Neural progenitor cell (in vitro differentiated cells): Measurements from ENCODE around the gene RERE. TPM values are rescaled to one million over a fixed set of nuclear protein-coding genes. Genes with fewer than 3 reads are reported as not detected.

Experiments
- DNase-seq: peaks from one replicate; pipeline ENCODE4 v3.0.0-alpha.2; 2016; ENCODE audit warnings: low spot score
- H2AFZ ChIP-seq: fragments of 200-600 bp; sonication (generic); replicated peaks from 2 replicates; pipeline ENCODE4 v1.6.1; 2016; ENCODE audit warnings: antibody characterized with exemption
- H3F3A ChIP-seq: fragments of 200-600 bp; sonication (generic); 2 replicates; pipeline ENCODE4 v1.6.1; 2016; ENCODE audit warnings: antibody characterized with exemption, low read depth
- H3K27ac ChIP-seq: fragments of 200-600 bp; sonication (generic); 2 replicates; pipeline ENCODE4 v1.5.1; 2016; ENCODE audit warnings: mild to moderate bottlenecking
- H3K27me3 ChIP-seq: fragments of 200-600 bp; sonication (generic); 2 replicates; pipeline ENCODE4 v1.6.1; 2016; ENCODE audit warnings: mild to moderate bottlenecking, moderate library complexity
- H3K36me3 ChIP-seq: fragments of 200-600 bp; sonication (generic); 2 replicates; pipeline ENCODE4 v1.5.1; 2016
- H3K4me1 ChIP-seq: fragments of 200-600 bp; sonication (generic); 2 replicates; pipeline ENCODE4 v1.6.1; 2016; ENCODE audit warnings: mixed run types
- H3K4me2 ChIP-seq: fragments of 200-600 bp; sonication (generic); 2 replicates; pipeline ENCODE4 v1.6.1; 2016
- H3K4me3 ChIP-seq: fragments of 200-600 bp; sonication (generic); 2 replicates; pipeline ENCODE4 v1.5.1; 2016
- H3K79me2 ChIP-seq: fragments of 200-600 bp; sonication (generic); 2 replicates; pipeline ENCODE4 v1.6.1; 2016; ENCODE audit warnings: low read depth
- H3K9ac ChIP-seq: fragments of 200-600 bp; sonication (generic); 2 replicates; pipeline ENCODE4 v1.6.1; 2016
- H3K9me3 ChIP-seq: fragments of 200-600 bp; sonication (generic); 2 replicates; pipeline ENCODE4 v1.5.1; 2016; ENCODE audit warnings: low read depth
- H4K20me1 ChIP-seq: fragments of 200-600 bp; sonication (generic); 2 replicates; pipeline ENCODE4 v1.6.1; 2016; ENCODE audit warnings: low read depth
- H3K27ac Mint-ChIP-seq: 3 replicates; pipeline ENCODE4 v1.8.0; 2021; ENCODE audit warnings: mixed read lengths
- H3K27me3 Mint-ChIP-seq: 2 replicates; pipeline ENCODE4 v1.8.0; 2022; ENCODE audit warnings: low read depth, mild to moderate bottlenecking, inconsistent platforms, moderate library complexity, mixed read lengths; ENCODE audit not compliant: insufficient read depth
- H3K36me3 Mint-ChIP-seq: 3 replicates; pipeline ENCODE4 v1.8.0; 2021; ENCODE audit warnings: mixed read lengths
- H3K4me1 Mint-ChIP-seq: 3 replicates; pipeline ENCODE4 v1.8.0; 2021; ENCODE audit warnings: mixed read lengths
- H3K4me3 Mint-ChIP-seq: 3 replicates; pipeline ENCODE4 v1.8.0; 2021; ENCODE audit warnings: mild to moderate bottlenecking, moderate library complexity, mixed read lengths
- H3K9me3 Mint-ChIP-seq: 3 replicates; pipeline ENCODE4 v1.8.0; 2020; ENCODE audit warnings: mixed read lengths
- EZH2 ChIP-seq: fragments of 200-600 bp; sonication (generic); IDR thresholded peaks from 2 replicates; pipeline ENCODE4 v1.6.1; 2017; ENCODE audit warnings: antibody characterized with exemption, mild to moderate bottlenecking, moderate library complexity
- EZH2phosphoT487 ChIP-seq: fragments of 200-600 bp; sonication (generic); IDR thresholded peaks from 2 replicates; pipeline ENCODE4 v1.6.1; 2017; ENCODE audit warnings: antibody characterized with exemption
- total RNA-seq: library from RNA; depleted of rRNA; stranded (reverse); fragments of >200 nt; gene quantifications from 2 replicates; pipeline ENCODE4 v1.2.3, GENCODE V29; 2015; ENCODE audit warnings: low replicate concordance
- TF ChIP-seq, protein P1 (sequence below): fragments of 200-600 bp; sonication (generic); IDR thresholded peaks from 2 replicates; pipeline ENCODE4 v1.5.1; 2017; ENCODE audit warnings: antibody characterized with exemption, mild to moderate bottlenecking

RERE gene
- total RNA-seq, 1 donor from 2014 or later = 29.8 TPM

DNA sequence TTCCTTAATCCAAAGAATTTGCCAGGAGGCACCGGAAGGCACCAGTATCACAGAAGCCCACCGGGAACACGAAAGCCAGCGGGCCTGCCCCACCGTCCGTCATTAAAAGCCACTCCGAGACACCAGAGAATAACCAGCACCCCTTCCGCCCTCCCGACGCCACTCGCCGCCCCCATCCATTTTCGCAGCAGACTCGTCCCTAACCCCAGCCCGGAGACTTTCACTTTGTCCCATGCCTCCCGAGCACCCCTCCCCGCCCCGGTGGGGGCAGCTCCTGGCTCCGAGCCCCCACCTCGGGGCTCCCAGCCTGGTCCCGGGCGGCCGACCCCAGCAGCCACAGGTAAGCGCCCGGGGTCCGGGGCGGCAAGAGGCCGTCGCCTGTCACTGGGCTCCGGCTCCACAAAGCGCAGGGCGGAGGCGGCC is 394.2 kb downstream of the RERE start:
- Histone ChIP-seq H3K79me2 (peaks cover 57% of the 10 kb centered on the region), H3K27ac (peak overlapping the region; percentile 74), H3K9ac (peak overlapping the region; percentile 47), H4K20me1 (peaks cover 75% of the 10 kb centered on the region), H2AFZ (no peak overlapping the region), H3K9me3 (no peaks in the 10 kb centered on the region), H3K4me2 (peak overlapping the region; percentile 90), H3K36me3 (no peaks in the 10 kb centered on the region), H3K4me3 (peak overlapping the region; percentile 92), H3K27me3 (no peaks in the 10 kb centered on the region), H3F3A (peaks cover 61% of the 10 kb centered on the region), H3K4me1 (peaks cover 57% of the 10 kb centered on the region)
- Mint-ChIP-seq H3K4me1 (peaks cover 28% of the 10 kb centered on the region), H3K27ac (peak overlapping the region; percentile 97), H3K9me3 (no peaks in the 10 kb centered on the region), H3K4me3 (no peak overlapping the region), H3K36me3 (peaks cover 6% of the 10 kb centered on the region), H3K27me3 (no peaks in the 10 kb centered on the region)
- TF ChIP-seq EZH2 = no peak
- TF ChIP-seq EZH2phosphoT487 = no peak
- TF ChIP-seq, protein P1, sequence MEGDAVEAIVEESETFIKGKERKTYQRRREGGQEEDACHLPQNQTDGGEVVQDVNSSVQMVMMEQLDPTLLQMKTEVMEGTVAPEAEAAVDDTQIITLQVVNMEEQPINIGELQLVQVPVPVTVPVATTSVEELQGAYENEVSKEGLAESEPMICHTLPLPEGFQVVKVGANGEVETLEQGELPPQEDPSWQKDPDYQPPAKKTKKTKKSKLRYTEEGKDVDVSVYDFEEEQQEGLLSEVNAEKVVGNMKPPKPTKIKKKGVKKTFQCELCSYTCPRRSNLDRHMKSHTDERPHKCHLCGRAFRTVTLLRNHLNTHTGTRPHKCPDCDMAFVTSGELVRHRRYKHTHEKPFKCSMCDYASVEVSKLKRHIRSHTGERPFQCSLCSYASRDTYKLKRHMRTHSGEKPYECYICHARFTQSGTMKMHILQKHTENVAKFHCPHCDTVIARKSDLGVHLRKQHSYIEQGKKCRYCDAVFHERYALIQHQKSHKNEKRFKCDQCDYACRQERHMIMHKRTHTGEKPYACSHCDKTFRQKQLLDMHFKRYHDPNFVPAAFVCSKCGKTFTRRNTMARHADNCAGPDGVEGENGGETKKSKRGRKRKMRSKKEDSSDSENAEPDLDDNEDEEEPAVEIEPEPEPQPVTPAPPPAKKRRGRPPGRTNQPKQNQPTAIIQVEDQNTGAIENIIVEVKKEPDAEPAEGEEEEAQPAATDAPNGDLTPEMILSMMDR = no peak
- DNase-seq = peak; percentile 53

GRCh38 chr1:8422510-8423268 is 394.8 kb downstream of the RERE start:
- Mint-ChIP-seq H3K27ac (peak overlapping the region; percentile 97), H3K4me3 (no peak overlapping the region), H3K36me3 (peaks cover 11% of the 10 kb centered on the region), H3K4me1 (peaks cover 33% of the 10 kb centered on the region), H3K9me3 (no peaks in the 10 kb centered on the region), H3K27me3 (no peaks in the 10 kb centered on the region)
- TF ChIP-seq EZH2phosphoT487 (no peak), EZH2 (no peak)
- TF ChIP-seq, protein P1 = no peak
- H3K9me3 ChIP-seq = no peaks in the 10 kb centered on the region
- H3F3A ChIP-seq = peaks cover 61% of the 10 kb centered on the region
- no peaks in the 10 kb centered on the region for H3K36me3 ChIP-seq
- DNase-seq = peak; percentile 61
- no peak overlapping the region for H2AFZ ChIP-seq
- peaks cover 80% of the 10 kb centered on the region for H4K20me1 ChIP-seq
- peaks cover 63% of the 10 kb centered on the region for H3K79me2 ChIP-seq
- peak overlapping the region; percentile 90 for H3K4me2 ChIP-seq
- no peaks in the 10 kb centered on the region for H3K27me3 ChIP-seq
- H3K4me3 ChIP-seq = peak overlapping the region; percentile 92
- H3K9ac ChIP-seq = peak overlapping the region; percentile 47
- H3K27ac ChIP-seq = peak overlapping the region; percentile 74
- peaks cover 63% of the 10 kb centered on the region for H3K4me1 ChIP-seq

GRCh38 chr1:8421721-8422120 is 395.7 kb downstream of the RERE start:
- Mint-ChIP-seq H3K9me3 (no peaks in the 10 kb centered on the region), H3K27ac (no peak overlapping the region), H3K36me3 (peaks cover 15% of the 10 kb centered on the region), H3K4me1 (peaks cover 36% of the 10 kb centered on the region), H3K27me3 (no peaks in the 10 kb centered on the region), H3K4me3 (no peak overlapping the region)
- Histone ChIP-seq H3K9ac (no peak overlapping the region), H3K4me3 (peak overlapping the region; percentile 92), H3K36me3 (peaks cover 1% of the 10 kb centered on the region), H2AFZ (no peak overlapping the region), H4K20me1 (peaks cover 85% of the 10 kb centered on the region), H3K27me3 (no peaks in the 10 kb centered on the region), H3K79me2 (peaks cover 67% of the 10 kb centered on the region), H3K4me1 (peaks cover 64% of the 10 kb centered on the region), H3F3A (peaks cover 61% of the 10 kb centered on the region), H3K4me2 (peak overlapping the region; percentile 90), H3K27ac (no peak overlapping the region), H3K9me3 (no peaks in the 10 kb centered on the region)
- DNase-seq = peak; percentile 29
- TF ChIP-seq EZH2phosphoT487 (no peak), EZH2 (no peak)

- H2AFZ ChIP-seq = no peak overlapping the region
- peak overlapping the region; percentile 26 for H3K4me3 ChIP-seq
- H3K27me3 ChIP-seq = no peaks in the 10 kb centered on the region
- H3K79me2 ChIP-seq = peaks cover 81% of the 10 kb centered on the region
- H3K36me3 ChIP-seq = peaks cover 3% of the 10 kb centered on the region
- H3K4me1 ChIP-seq = peaks cover 64% of the 10 kb centered on the region
- Mint-ChIP-seq H3K4me3 (no peak overlapping the region), H3K9me3 (no peaks in the 10 kb centered on the region), H3K27ac (no peak overlapping the region), H3K36me3 (peaks cover 20% of the 10 kb centered on the region), H3K27me3 (no peaks in the 10 kb centered on the region), H3K4me1 (peaks cover 28% of the 10 kb centered on the region)
- H4K20me1 ChIP-seq = peaks cover 81% of the 10 kb centered on the region
- TF ChIP-seq EZH2 = no peak
- TF ChIP-seq EZH2phosphoT487 = no peak
- TF ChIP-seq, protein P1 = no peak
- no peak for DNase-seq
- H3K27ac ChIP-seq = peak overlapping the region; percentile 49
- no peak overlapping the region for H3K9ac ChIP-seq
- H3K4me2 ChIP-seq = peak overlapping the region; percentile 90
- peaks cover 53% of the 10 kb centered on the region for H3F3A ChIP-seq
- H3K9me3 ChIP-seq = no peaks in the 10 kb centered on the region
These were observed 397.1 kb downstream of the RERE start for GRCh38 chr1:8420318-8420717.
